Breast epithelium (tissue), 3 donors: ENCODE measurements around the gene BBS9.

Experiments used
- POLR2AphosphoS5 ChIP-seq, 3 donors: sonication (generic); formaldehyde crosslinking; IDR thresholded peaks; one replicate each; pipeline ENCODE4 v1.6.1; 2017; ENCODE audit warnings: antibody characterized with exemption in 3 of 3
- TF ChIP-seq, protein P1 (sequence below), 3 donors: fragments of 450-650 bp; IDR thresholded peaks; one replicate each; pipeline ENCODE4 v1.5.1; 2016 to 2017; ENCODE audit warnings: antibody characterized with exemption in 3 of 3, mild to moderate bottlenecking in 3 of 3, moderate library complexity in 3 of 3

DNA sequence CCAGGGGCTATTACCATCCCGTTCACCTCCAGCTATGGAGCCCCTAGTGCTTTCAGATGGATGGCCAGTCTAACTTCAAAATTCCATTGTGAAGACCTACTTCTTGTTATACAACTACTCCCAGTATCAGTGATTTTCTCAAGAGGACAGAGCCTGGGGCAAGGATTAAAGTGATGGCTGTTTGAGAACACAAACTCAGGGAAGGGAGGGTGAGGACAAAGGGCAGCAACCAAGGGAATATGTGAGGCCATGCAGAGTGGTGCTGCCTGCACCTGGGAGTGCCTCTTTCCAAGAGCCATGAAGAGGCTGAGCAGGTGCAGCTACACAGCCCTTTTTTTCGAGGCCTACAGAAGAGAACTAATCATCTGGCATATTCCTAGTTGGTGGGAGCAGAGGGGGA, 472.5 kb downstream of the BBS9 start:
- TF ChIP-seq, protein P1, sequence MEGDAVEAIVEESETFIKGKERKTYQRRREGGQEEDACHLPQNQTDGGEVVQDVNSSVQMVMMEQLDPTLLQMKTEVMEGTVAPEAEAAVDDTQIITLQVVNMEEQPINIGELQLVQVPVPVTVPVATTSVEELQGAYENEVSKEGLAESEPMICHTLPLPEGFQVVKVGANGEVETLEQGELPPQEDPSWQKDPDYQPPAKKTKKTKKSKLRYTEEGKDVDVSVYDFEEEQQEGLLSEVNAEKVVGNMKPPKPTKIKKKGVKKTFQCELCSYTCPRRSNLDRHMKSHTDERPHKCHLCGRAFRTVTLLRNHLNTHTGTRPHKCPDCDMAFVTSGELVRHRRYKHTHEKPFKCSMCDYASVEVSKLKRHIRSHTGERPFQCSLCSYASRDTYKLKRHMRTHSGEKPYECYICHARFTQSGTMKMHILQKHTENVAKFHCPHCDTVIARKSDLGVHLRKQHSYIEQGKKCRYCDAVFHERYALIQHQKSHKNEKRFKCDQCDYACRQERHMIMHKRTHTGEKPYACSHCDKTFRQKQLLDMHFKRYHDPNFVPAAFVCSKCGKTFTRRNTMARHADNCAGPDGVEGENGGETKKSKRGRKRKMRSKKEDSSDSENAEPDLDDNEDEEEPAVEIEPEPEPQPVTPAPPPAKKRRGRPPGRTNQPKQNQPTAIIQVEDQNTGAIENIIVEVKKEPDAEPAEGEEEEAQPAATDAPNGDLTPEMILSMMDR (IDR thresholded peaks at IDR 0.05): no peak
- TF ChIP-seq POLR2AphosphoS5 (IDR thresholded peaks at IDR 0.05): no peak
